Astrocyte of the hippocampus (primary cell): ENCODE data around the gene NCAPD2.
A peak's percentile ranks its signal among the peaks of the same experiment; 100 is the strongest.
"Not testable (repeated sequence)": the region's sequence is repeated elsewhere in the genome, so short reads cannot be mapped to it uniquely, and the experiment has no call there.

Source experiments
- DNase-seq: peaks from one replicate; pipeline ENCODE4 v3.0.0; 2011; ENCODE audit warnings: low read depth, low spot score

NCAPD2 gene

DNA sequence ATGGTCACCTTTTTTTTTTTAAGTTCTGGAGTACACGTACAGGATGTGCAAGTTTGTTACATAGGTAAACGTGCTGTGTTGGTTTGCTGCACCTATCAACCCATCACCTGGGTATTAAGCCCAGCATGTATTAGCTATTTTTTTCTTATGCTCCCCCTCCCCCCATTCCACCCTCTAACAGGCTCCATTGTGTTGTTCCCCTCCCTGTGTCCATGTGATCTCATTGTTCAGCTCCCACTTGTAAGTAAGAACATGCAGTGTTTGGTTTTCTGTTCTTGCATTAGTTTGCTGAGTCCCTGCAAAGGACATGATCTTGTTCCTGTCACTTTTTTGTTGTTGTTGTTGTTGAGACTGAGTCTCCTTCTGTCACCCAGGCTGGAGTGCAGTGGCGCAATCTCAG is 3.4 kb downstream of the NCAPD2 start:
- DNase-seq, result not testable (repeated sequence)

DNA sequence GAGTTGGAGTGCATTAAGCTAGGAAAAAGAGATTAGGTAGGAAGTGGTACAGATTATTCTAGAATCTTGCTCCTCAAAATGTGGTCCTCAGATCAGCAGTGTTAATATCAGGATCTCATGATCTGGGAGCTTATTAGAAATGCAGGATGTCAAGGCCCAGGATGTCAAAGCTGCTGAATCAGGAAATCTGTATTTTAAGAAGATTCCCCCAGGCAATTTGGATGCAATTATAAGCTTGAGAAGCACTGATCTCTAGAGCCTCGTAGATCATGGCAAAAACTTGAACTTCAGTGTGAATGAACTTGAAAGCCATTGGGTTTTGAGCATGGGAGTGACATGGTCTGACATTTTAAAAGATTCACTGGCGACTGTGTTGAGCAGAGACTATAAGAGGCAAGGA is 6.6 kb downstream of the NCAPD2 start:
- no peak for DNase-seq

GRCh38 chr12:6507102-6507998 is 13.4 kb downstream of the NCAPD2 start:
- DNase-seq, result peak; percentile 69

- no peak for DNase-seq
Measured at GRCh38 chr12:6508087-6508486, 14.2 kb downstream of the NCAPD2 start.

DNA sequence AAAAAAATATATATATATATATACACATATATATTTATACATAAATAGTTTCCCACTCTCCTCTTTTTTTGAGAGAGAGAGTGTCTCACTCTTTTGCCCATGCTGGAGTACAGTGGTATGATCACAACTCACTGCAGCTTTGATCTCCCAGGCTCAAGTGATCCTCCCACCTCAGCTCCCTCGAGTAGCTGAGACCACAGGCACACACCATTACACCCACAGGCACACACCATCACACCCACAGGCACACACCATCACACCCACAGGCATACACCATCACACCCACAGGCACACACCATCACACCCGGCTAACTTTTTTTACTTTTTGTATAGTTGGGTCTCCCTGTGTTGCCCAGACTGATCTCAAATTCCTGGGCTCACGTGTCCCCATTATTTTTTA is 26.3 kb downstream of the NCAPD2 start:
- DNase-seq, result no peak

DNA sequence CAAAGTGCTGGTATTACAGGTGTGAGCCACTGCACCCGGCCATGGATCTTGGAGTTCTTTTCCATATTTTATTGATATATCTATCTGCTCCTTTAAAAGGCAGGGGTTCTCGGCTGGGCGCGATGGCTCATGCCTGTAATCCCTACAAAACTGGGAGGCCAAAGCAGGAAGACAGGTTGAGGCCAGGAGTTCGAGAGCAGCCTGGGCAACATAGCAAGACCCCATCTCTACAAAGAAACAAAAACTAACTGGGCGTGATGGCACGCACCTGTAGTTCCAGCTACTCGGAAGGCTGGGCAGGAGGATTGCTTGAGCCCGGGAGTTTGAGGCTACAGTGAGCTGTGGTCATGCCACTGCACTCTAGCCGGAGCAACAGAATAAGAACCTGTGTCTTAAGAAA is 28.3 kb downstream of the NCAPD2 start:
- no peak for DNase-seq

DNA sequence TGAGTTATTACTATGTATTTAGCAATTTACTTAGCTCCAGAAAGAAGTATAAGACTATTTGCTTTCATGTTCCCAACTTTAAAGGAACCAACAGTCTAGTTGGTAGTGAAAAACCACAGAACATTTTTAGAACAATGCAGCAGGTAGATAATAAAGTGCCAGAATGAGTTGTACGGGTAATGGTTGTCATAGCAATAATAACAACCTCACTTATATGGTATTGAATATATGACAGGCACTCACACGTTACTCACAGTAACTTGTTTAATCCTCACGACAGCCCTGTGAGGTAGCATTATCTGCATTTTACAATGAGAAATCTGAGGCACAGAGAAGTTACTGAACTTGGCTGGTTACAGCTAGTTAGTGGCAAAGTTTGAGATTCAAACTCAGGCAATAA is 29.8 kb downstream of the NCAPD2 start:
- DNase-seq, result no peak

DNA sequence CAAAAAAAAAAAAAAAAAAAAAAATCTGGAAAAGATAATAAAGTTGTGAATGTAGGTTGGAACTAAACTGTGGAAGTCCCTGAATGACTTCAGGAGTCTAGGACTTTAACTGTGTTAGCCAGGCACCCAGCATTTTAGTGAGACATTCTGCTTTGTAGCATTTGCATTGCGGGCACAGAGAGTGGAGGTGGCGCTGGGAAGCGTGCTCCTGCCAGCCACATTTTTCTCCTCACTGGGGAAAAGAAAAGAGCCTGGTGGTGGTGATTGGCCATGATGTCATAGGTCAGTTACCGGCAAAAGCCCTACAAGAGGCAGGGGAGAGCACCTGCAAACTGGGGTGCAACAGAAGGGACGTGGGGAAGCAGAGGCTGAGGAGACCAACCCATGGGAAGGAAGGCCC is 30.7 kb downstream of the NCAPD2 start:
- no peak for DNase-seq

- DNase-seq, result no peak
Measured at GRCh38 chr12:6526201-6526600, 32.3 kb downstream of the NCAPD2 start.

GRCh38 chr12:6526766-6527525 is 33.0 kb downstream of the NCAPD2 start:
- DNase-seq, result no peak

DNA sequence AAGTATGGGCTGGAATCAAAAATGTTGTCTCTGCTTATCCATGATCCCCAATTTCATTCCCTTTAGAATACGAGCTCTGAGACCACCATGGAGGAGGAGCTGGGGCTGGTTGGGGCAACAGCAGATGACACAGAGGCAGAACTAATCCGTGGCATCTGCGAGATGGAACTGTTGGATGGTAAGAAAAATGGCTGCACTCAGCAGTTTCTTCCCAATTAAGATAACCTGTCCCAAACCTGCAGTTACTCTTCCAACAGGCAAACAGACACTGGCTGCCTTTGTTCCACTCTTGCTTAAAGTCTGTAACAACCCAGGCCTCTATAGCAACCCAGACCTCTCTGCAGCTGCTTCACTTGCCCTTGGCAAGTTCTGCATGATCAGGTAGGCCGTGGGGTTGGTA is 33.8 kb downstream of the NCAPD2 start:
- DNase-seq, result no peak

DNA sequence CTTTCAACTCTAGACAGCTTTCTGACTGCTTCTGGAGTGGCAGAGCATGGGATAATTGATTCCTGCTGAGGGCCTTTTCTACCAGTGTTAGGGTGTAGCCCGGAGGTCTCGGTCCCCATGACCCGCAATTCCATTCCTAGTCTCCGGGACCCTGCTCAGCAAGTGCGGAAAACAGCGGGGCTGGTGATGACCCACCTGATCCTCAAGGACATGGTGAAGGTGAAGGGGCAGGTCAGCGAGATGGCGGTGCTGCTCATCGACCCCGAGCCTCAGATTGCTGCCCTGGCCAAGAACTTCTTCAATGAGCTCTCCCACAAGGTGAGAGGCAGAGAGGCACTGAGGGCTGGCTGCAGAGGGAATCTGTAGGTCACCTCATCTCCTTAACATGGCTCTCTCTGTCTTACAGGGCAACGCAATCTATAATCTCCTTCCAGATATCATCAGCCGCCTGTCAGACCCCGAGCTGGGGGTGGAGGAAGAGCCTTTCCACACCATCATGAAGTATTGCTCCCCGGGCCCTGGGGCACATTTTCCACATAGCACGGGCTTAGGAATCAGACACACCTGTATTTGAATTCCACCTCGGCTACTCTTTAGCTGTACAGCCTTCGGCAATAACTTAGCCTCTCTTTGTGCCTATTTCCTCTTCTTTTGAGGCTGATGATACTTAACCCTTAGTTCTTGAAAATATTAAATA is 34.8 kb downstream of the NCAPD2 start:
- DNase-seq, result no peak

GRCh38 chr12:6529291-6529737 is 35.4 kb downstream of the NCAPD2 start:
- DNase-seq, result no peak

DNA sequence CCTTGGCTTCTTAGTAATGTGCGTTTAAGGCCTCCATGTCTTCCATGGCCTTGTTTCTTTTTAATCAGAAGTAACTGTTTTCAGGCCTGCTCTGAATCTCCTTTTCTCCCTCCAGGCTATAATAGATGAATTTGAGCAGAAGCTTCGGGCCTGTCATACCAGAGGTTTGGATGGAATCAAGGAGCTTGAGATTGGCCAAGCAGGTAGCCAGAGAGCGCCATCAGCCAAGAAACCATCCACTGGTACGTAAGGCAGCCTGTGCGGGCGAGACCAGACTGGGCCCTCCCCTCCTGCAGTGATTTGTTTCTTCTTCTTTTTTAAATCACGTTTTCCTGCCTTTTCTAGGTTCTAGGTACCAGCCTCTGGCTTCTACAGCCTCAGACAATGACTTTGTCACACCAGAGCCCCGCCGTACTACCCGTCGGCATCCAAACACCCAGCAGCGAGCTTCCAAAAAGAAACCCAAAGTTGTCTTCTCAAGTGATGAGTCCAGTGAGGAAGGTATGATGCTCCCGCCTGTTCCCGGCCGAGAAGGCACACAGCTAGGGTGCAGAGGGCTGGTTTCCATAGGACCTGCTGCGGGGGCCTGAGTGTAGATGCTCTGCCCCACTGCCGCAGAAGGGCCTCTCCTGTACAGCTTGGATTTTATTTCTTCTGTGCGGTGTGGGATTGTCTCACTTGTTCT is 36.8 kb downstream of the NCAPD2 start:
- no peak for DNase-seq

GRCh38 chr12:6532051-6532926 is 38.4 kb downstream of the NCAPD2 start:
- peak; percentile 97 for DNase-seq

- peak; percentile 86 for DNase-seq
Measured at GRCh38 chr12:6532927-6533652, 39.2 kb downstream of the NCAPD2 start.

- no peak for DNase-seq
Measured at GRCh38 chr12:6533653-6533922, 39.7 kb downstream of the NCAPD2 start.

- DNase-seq, result peak; percentile 98
Measured at GRCh38 chr12:6533923-6534694, 40.2 kb downstream of the NCAPD2 start, which contains the start of gene GAPDH. TSS of gene GAPDH (plus strand) at chr12:6534517. CDS start at chr12:6534833, 316 bp downstream.

GRCh38 chr12:6534695-6534944 is 40.7 kb downstream of the NCAPD2 start:
- DNase-seq, result no peak
